Upper lobe of left lung (tissue), 4 donors: ENCODE measurements around the gene MON2.

Experiments used
- EP300 ChIP-seq, 4 donors: sonication (generic); formaldehyde crosslinking; IDR thresholded peaks; one replicate each; pipeline ENCODE4 v1.5.1; 2017; ENCODE audit warnings: antibody characterized with exemption in 4 of 4, control low read depth in 2 of 4
- POLR2A ChIP-seq, 4 donors: fragments of 450-650 bp; IDR thresholded peaks; one replicate each; pipeline ENCODE4 v1.5.1; 2016 to 2017; ENCODE audit warnings: antibody characterized with exemption in 4 of 4, mild to moderate bottlenecking in 2 of 4
- POLR2AphosphoS5 ChIP-seq, 2 donors: sonication (generic); formaldehyde crosslinking; IDR thresholded peaks; one replicate each; pipeline ENCODE4 v1.5.1; 2017; ENCODE audit warnings: antibody characterized with exemption in 2 of 2
- TF ChIP-seq, protein P1 (sequence below), 6 experiments: fragments of 450-650 bp in 4 of 6; fragments of 200-600 bp in 2 of 6; sonication (generic) in 2 of 6; IDR thresholded peaks; one replicate each; pipeline ENCODE4 v1.5.1; 2016 to 2019; ENCODE audit warnings: antibody characterized with exemption in 6 of 6

DNA sequence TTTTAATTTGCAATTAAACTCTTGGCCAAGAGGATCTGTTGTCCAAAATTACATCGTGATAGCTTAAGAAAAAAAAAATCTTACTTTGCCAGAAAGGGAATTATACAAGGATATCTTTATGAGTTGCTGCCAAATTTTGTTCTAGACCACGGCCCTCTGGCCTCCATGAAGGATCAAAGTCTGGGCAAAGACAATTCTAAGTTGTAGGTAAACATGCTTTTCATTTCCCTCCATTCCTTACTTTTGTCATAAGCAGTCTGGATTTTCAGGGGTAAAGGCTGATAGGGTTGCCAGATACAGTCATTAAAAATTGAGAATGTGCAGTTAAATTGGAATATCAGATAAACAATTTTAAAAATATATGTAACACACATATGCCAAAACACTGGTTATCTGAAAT is 135.1 kb downstream of the MON2 start:
- TF ChIP-seq, protein P1, sequence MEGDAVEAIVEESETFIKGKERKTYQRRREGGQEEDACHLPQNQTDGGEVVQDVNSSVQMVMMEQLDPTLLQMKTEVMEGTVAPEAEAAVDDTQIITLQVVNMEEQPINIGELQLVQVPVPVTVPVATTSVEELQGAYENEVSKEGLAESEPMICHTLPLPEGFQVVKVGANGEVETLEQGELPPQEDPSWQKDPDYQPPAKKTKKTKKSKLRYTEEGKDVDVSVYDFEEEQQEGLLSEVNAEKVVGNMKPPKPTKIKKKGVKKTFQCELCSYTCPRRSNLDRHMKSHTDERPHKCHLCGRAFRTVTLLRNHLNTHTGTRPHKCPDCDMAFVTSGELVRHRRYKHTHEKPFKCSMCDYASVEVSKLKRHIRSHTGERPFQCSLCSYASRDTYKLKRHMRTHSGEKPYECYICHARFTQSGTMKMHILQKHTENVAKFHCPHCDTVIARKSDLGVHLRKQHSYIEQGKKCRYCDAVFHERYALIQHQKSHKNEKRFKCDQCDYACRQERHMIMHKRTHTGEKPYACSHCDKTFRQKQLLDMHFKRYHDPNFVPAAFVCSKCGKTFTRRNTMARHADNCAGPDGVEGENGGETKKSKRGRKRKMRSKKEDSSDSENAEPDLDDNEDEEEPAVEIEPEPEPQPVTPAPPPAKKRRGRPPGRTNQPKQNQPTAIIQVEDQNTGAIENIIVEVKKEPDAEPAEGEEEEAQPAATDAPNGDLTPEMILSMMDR (IDR thresholded peaks at IDR 0.05): no peak
- TF ChIP-seq POLR2A (IDR thresholded peaks at IDR 0.05) (no peak), EP300 (IDR thresholded peaks at IDR 0.05) (no peak), POLR2AphosphoS5 (IDR thresholded peaks at IDR 0.05) (no peak)
